ENCODE results near the gene MS4A4A. TPM values are rescaled to one million over a fixed set of nuclear protein-coding genes. Genes with fewer than 3 reads are reported as not detected.

MS4A4A gene
- total RNA-seq, 1 donor = 0.36 TPM

DNA sequence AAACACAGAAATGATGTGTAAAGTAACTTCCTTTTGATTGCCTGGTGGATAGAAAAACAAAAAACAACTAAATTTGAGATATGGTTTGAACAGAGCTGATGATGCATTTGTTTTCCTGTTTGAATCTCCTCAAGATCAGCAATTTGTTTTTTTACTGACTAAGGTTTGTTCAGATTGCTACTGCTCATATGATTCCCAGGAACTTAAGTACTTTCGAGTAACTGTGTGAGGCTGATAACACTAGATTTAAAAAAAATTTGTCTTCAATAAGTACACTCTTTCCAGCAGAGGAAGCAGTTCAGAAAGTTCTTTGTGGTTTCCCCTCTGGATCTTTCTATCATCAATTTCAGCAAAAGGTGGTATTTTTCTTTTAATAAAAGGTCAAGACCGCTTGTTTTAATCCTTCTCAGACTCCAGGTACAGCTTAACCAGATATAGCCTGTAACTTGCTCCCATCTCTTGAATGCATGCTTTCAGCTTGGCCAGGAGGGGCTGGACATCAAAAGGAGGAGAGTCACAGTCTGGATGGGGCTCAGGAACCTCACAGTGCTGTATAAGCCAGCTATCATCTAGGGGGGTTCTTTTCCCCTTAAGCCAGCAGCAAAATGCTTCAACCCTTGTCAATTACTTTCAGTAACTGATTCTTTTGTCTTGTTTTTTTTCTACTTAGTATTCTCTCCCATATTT, 34.3 kb downstream of the MS4A4A start:
- Histone ChIP-seq H3K79me2 (ENCODE audit: insufficient read depth, low read length) (no peaks in the 10 kb centered on the region), H3K4me2 (ENCODE audit: insufficient read depth, low read length) (no peak overlapping the region), H3K4me1 (ENCODE audit: insufficient read depth, low read length) (no peaks in the 10 kb centered on the region), H3K27ac (ENCODE audit: low read depth, low read length) (no peak overlapping the region), H3K36me3 (ENCODE audit: insufficient read depth, low read length) (no peaks in the 10 kb centered on the region), H3K27me3 (ENCODE audit: insufficient read depth, low read length) (no peaks in the 10 kb centered on the region), H3K9me3 (ENCODE audit: low read depth, low read length) (peaks cover 3% of the 10 kb centered on the region), H4K20me1 (ENCODE audit: insufficient read depth, low read length) (no peaks in the 10 kb centered on the region), H3K4me3 (ENCODE audit: insufficient read depth, low read length) (no peak overlapping the region), H2AFZ (ENCODE audit: low read length) (no peak overlapping the region)
- no peak for DNase-seq (ENCODE audit: insufficient read length, low spot score, missing footprints)
- TF ChIP-seq, protein P1, sequence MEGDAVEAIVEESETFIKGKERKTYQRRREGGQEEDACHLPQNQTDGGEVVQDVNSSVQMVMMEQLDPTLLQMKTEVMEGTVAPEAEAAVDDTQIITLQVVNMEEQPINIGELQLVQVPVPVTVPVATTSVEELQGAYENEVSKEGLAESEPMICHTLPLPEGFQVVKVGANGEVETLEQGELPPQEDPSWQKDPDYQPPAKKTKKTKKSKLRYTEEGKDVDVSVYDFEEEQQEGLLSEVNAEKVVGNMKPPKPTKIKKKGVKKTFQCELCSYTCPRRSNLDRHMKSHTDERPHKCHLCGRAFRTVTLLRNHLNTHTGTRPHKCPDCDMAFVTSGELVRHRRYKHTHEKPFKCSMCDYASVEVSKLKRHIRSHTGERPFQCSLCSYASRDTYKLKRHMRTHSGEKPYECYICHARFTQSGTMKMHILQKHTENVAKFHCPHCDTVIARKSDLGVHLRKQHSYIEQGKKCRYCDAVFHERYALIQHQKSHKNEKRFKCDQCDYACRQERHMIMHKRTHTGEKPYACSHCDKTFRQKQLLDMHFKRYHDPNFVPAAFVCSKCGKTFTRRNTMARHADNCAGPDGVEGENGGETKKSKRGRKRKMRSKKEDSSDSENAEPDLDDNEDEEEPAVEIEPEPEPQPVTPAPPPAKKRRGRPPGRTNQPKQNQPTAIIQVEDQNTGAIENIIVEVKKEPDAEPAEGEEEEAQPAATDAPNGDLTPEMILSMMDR (IDR thresholded peaks at IDR 0.05; ENCODE audit: extremely low read depth, low read depth, low read length) = no peak

DNA sequence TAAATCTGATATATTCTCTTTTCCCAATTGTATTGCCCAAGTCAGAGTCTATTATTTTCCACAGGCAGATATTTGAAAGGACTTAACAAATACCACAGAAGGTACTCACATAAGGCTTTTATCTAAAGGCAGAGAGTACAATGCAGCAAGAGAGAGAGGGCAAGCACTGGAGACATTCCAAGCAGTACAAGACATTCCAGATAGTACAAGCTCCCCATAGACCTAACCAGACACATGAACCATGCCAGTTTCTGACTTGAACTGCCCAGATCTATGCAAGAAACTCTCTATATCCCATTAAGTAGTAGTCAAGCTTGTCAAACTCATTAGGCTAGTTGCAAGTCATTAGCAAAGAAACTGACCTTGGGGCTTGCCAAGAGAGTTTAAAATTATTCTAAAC, 35.4 kb downstream of the MS4A4A start:
- Histone ChIP-seq H2AFZ (ENCODE audit: low read length) (no peak overlapping the region), H3K4me1 (ENCODE audit: insufficient read depth, low read length) (no peaks in the 10 kb centered on the region), H3K9me3 (ENCODE audit: low read depth, low read length) (peaks cover 3% of the 10 kb centered on the region), H3K4me2 (ENCODE audit: insufficient read depth, low read length) (no peak overlapping the region), H3K27ac (ENCODE audit: low read depth, low read length) (no peak overlapping the region), H4K20me1 (ENCODE audit: insufficient read depth, low read length) (no peaks in the 10 kb centered on the region), H3K79me2 (ENCODE audit: insufficient read depth, low read length) (no peaks in the 10 kb centered on the region), H3K36me3 (ENCODE audit: insufficient read depth, low read length) (no peaks in the 10 kb centered on the region), H3K27me3 (ENCODE audit: insufficient read depth, low read length) (no peaks in the 10 kb centered on the region), H3K4me3 (ENCODE audit: insufficient read depth, low read length) (no peak overlapping the region)
- DNase-seq (ENCODE audit: insufficient read length, low spot score, missing footprints) = no peak
- TF ChIP-seq, protein P1 (IDR thresholded peaks at IDR 0.05; ENCODE audit: extremely low read depth, low read depth, low read length) = no peak

DNA sequence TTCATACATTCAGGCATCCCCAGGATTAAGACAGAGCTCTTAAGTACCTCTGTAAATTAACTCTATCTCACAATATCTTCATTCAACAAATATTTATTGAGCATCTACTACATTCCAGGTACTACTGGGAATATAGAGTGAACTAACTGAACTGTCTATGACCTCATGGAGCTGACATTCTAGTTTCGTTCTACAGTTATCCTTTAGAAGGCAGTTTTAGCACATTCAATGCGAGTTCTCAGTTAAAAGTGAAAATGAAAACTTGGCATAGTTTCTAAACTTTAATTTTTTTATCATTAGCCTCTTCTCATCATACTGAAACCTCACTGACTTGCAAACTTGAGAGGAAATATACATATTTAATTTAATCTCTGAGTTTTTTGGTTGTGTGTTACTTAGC, 35.9 kb downstream of the MS4A4A start:
- no peaks in the 10 kb centered on the region for H4K20me1 ChIP-seq (ENCODE audit: insufficient read depth, low read length)
- H3K36me3 ChIP-seq (ENCODE audit: insufficient read depth, low read length) = no peaks in the 10 kb centered on the region
- no peak overlapping the region for H3K27ac ChIP-seq (ENCODE audit: low read depth, low read length)
- H3K4me1 ChIP-seq (ENCODE audit: insufficient read depth, low read length) = no peaks in the 10 kb centered on the region
- no peak overlapping the region for H2AFZ ChIP-seq (ENCODE audit: low read length)
- TF ChIP-seq, protein P1 (IDR thresholded peaks at IDR 0.05; ENCODE audit: extremely low read depth, low read depth, low read length) = no peak
- no peak overlapping the region for H3K4me3 ChIP-seq (ENCODE audit: insufficient read depth, low read length)
- H3K4me2 ChIP-seq (ENCODE audit: insufficient read depth, low read length) = no peak overlapping the region
- H3K79me2 ChIP-seq (ENCODE audit: insufficient read depth, low read length) = no peaks in the 10 kb centered on the region
- no peak for DNase-seq (ENCODE audit: insufficient read length, low spot score, missing footprints)
- peaks cover 3% of the 10 kb centered on the region for H3K9me3 ChIP-seq (ENCODE audit: low read depth, low read length)
- no peaks in the 10 kb centered on the region for H3K27me3 ChIP-seq (ENCODE audit: insufficient read depth, low read length)

DNA sequence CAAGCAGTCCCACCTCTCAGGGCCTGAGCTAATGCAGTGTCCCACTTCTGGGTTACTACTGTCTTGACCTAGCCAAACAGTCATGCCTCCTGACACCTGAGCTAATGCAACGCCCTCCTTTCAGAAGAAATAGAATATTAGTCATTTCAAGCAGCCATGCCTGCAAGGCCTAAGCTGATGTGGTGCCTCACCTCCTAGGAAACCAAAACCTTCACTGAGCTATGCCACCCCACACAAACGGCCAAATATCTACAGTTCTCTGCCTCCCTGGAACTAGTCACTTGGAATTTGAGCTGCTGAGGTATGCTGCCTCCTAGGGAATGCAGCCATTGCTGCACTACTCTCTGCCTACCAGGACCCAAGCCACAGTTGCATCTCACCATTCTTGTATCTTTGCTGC, 38.3 kb downstream of the MS4A4A start:
- Histone ChIP-seq H3K36me3 (ENCODE audit: insufficient read depth, low read length) (no peaks in the 10 kb centered on the region), H3K9me3 (ENCODE audit: low read depth, low read length) (peaks cover 3% of the 10 kb centered on the region), H2AFZ (ENCODE audit: low read length) (no peak overlapping the region), H3K79me2 (ENCODE audit: insufficient read depth, low read length) (no peaks in the 10 kb centered on the region), H3K27ac (ENCODE audit: low read depth, low read length) (no peak overlapping the region), H4K20me1 (ENCODE audit: insufficient read depth, low read length) (no peaks in the 10 kb centered on the region), H3K4me2 (ENCODE audit: insufficient read depth, low read length) (no peak overlapping the region), H3K27me3 (ENCODE audit: insufficient read depth, low read length) (no peaks in the 10 kb centered on the region), H3K4me1 (ENCODE audit: insufficient read depth, low read length) (no peaks in the 10 kb centered on the region), H3K4me3 (ENCODE audit: insufficient read depth, low read length) (no peak overlapping the region)
- TF ChIP-seq, protein P1 (IDR thresholded peaks at IDR 0.05; ENCODE audit: extremely low read depth, low read depth, low read length) = no peak
- no peak for DNase-seq (ENCODE audit: insufficient read length, low spot score, missing footprints)
